GM23338 (cell line): ENCODE results near the gene ZDHHC11B.
"Not testable (repeated sequence)": the region's sequence is repeated elsewhere in the genome, so short reads cannot be mapped to it uniquely, and the experiment has no call there.

Experiments
- CREB1 ChIP-seq: fragments of 250-450 bp; sonication (Bioruptor Pico); IDR thresholded peaks from 2 replicates; pipeline ENCODE4 v1.5.0; 2020; ENCODE audit warnings: low read depth, mild to moderate bottlenecking, moderate library complexity
- EZH2 ChIP-seq: fragments of 200-600 bp; sonication (generic); IDR thresholded peaks from one replicate; pipeline ENCODE4 v1.8.0; 2017; ENCODE audit warnings: antibody characterized with exemption, mild to moderate bottlenecking, low read depth; ENCODE audit not compliant: unreplicated experiment
- EZH2phosphoT487 ChIP-seq: fragments of 200-600 bp; sonication (generic); IDR thresholded peaks from one replicate; pipeline ENCODE4 v1.8.1; 2018; ENCODE audit warnings: antibody characterized with exemption; ENCODE audit not compliant: unreplicated experiment
- JUNB ChIP-seq: IDR thresholded peaks from one replicate; pipeline ENCODE4 v1.6.1; 2016; ENCODE audit warnings: antibody characterized with exemption; ENCODE audit not compliant: unreplicated experiment
- POLR2AphosphoS5 ChIP-seq: IDR thresholded peaks from 2 replicates; pipeline ENCODE4 v1.6.1; 2016; ENCODE audit warnings: antibody characterized with exemption, low read depth
- STAT1 ChIP-seq: IDR thresholded peaks from one replicate; pipeline ENCODE4 v1.6.1; 2016; ENCODE audit warnings: antibody characterized with exemption; ENCODE audit not compliant: unreplicated experiment
- ZNF331 ChIP-seq: fragments of 250-450 bp; sonication (Bioruptor Pico); IDR thresholded peaks from 2 replicates; pipeline ENCODE4 v1.5.0; 2020; ENCODE audit warnings: low read depth, mild to moderate bottlenecking, moderate library complexity
- TF ChIP-seq, protein P1 (sequence below), 2 experiments: fragments of 200-600 bp in 1 of 2; sonication (generic) in 1 of 2; conservative IDR thresholded peaks; 2 replicates each; pipeline versions ENCODE4 v1.5.1 to v1.6.1; 2016 to 2017; ENCODE audit warnings: antibody characterized with exemption in 2 of 2, low read depth in 2 of 2, mild to moderate bottlenecking in 2 of 2, moderate library complexity in 1 of 2
- TF ChIP-seq, protein P2 (sequence below): IDR thresholded peaks from one replicate; pipeline ENCODE4 v1.6.1; 2018; ENCODE audit warnings: antibody characterized with exemption; ENCODE audit not compliant: unreplicated experiment
- TF ChIP-seq, protein P3 (sequence below): IDR thresholded peaks from 2 replicates; pipeline ENCODE4 v1.6.1; 2016; ENCODE audit warnings: antibody characterized with exemption

DNA sequence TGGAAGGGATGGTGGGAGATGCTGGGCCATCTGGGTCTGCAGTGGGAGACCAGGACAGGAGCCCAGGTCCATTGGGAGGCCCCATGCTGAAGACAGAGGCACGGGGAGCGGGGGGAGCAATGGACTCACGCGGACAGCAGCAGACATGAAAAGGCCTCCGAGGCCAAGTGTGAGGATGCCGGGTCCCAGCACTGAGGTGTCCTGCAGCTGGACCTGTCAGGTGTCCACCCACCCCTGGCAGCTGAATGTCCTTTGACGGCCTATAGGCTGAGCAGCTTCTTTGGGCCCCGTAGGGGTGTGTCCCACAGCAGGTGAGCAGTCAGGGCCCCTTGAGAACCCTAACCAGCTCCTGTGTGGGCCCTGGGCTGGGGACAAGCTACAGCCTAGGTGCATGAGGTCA, 88.3 kb downstream of the ZDHHC11B start:
- TF ChIP-seq, protein P1, sequence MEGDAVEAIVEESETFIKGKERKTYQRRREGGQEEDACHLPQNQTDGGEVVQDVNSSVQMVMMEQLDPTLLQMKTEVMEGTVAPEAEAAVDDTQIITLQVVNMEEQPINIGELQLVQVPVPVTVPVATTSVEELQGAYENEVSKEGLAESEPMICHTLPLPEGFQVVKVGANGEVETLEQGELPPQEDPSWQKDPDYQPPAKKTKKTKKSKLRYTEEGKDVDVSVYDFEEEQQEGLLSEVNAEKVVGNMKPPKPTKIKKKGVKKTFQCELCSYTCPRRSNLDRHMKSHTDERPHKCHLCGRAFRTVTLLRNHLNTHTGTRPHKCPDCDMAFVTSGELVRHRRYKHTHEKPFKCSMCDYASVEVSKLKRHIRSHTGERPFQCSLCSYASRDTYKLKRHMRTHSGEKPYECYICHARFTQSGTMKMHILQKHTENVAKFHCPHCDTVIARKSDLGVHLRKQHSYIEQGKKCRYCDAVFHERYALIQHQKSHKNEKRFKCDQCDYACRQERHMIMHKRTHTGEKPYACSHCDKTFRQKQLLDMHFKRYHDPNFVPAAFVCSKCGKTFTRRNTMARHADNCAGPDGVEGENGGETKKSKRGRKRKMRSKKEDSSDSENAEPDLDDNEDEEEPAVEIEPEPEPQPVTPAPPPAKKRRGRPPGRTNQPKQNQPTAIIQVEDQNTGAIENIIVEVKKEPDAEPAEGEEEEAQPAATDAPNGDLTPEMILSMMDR (conservative IDR thresholded peaks at IDR 0.05; ENCODE audit: low read depth in 2 of 2) = not testable (repeated sequence)
- TF ChIP-seq ZNF331 (CRISPR knock-in tag); EZH2; POLR2AphosphoS5; EZH2phosphoT487; JUNB; CREB1; STAT1: not testable (repeated sequence)
- TF ChIP-seq, protein P2, sequence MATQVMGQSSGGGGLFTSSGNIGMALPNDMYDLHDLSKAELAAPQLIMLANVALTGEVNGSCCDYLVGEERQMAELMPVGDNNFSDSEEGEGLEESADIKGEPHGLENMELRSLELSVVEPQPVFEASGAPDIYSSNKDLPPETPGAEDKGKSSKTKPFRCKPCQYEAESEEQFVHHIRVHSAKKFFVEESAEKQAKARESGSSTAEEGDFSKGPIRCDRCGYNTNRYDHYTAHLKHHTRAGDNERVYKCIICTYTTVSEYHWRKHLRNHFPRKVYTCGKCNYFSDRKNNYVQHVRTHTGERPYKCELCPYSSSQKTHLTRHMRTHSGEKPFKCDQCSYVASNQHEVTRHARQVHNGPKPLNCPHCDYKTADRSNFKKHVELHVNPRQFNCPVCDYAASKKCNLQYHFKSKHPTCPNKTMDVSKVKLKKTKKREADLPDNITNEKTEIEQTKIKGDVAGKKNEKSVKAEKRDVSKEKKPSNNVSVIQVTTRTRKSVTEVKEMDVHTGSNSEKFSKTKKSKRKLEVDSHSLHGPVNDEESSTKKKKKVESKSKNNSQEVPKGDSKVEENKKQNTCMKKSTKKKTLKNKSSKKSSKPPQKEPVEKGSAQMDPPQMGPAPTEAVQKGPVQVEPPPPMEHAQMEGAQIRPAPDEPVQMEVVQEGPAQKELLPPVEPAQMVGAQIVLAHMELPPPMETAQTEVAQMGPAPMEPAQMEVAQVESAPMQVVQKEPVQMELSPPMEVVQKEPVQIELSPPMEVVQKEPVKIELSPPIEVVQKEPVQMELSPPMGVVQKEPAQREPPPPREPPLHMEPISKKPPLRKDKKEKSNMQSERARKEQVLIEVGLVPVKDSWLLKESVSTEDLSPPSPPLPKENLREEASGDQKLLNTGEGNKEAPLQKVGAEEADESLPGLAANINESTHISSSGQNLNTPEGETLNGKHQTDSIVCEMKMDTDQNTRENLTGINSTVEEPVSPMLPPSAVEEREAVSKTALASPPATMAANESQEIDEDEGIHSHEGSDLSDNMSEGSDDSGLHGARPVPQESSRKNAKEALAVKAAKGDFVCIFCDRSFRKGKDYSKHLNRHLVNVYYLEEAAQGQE = not testable (repeated sequence)
- TF ChIP-seq, protein P3, sequence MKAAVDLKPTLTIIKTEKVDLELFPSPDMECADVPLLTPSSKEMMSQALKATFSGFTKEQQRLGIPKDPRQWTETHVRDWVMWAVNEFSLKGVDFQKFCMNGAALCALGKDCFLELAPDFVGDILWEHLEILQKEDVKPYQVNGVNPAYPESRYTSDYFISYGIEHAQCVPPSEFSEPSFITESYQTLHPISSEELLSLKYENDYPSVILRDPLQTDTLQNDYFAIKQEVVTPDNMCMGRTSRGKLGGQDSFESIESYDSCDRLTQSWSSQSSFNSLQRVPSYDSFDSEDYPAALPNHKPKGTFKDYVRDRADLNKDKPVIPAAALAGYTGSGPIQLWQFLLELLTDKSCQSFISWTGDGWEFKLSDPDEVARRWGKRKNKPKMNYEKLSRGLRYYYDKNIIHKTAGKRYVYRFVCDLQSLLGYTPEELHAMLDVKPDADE = not testable (repeated sequence)
